ENCODE data around the gene C16orf74. TPM values are rescaled to one million over a fixed set of nuclear protein-coding genes. Genes with fewer than 3 reads are reported as not detected.

C16orf74 gene
- total and polyA plus RNA-seq, 2 of the 13 experiments (the other 11 are each of a cell fraction or from before 2014, with no cell fraction given) = 0.13 to 0.29 TPM

- TF ChIP-seq, protein P1, sequence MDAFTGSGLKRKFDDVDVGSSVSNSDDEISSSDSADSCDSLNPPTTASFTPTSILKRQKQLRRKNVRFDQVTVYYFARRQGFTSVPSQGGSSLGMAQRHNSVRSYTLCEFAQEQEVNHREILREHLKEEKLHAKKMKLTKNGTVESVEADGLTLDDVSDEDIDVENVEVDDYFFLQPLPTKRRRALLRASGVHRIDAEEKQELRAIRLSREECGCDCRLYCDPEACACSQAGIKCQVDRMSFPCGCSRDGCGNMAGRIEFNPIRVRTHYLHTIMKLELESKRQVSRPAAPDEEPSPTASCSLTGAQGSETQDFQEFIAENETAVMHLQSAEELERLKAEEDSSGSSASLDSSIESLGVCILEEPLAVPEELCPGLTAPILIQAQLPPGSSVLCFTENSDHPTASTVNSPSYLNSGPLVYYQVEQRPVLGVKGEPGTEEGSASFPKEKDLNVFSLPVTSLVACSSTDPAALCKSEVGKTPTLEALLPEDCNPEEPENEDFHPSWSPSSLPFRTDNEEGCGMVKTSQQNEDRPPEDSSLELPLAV (CRISPR knock-in tag; conservative IDR thresholded peaks at IDR 0.05; ENCODE audit: low read depth) = no peak
- TF ChIP-seq HNF4A (CRISPR knock-in tag; IDR thresholded peaks at IDR 0.05) (peak; percentile 26; the same call in 1 of the 2 replicates), ZBTB33 (CRISPR knock-in tag; IDR thresholded peaks at IDR 0.05) (no peak), JUND (CRISPR knock-in tag; IDR thresholded peaks at IDR 0.05) (no peak), ZNF678 (CRISPR knock-in tag; IDR thresholded peaks at IDR 0.05) (0 out of 2 replicates have a peak, but pooled peaks have one; percentile 32), ZNF790 (CRISPR knock-in tag; IDR thresholded peaks at IDR 0.05; ENCODE audit: borderline replicate concordance) (peak; percentile 63; the same call in 1 of the 2 replicates), ZNF367 (CRISPR knock-in tag; IDR thresholded peaks at IDR 0.05; ENCODE audit: borderline replicate concordance) (no peak; the same call in 1 of the 2 replicates), ZNF558 (CRISPR knock-in tag; IDR thresholded peaks at IDR 0.05; ENCODE audit: borderline replicate concordance) (0 out of 2 replicates have a peak, but pooled peaks have one; percentile 52), ZNF251 (CRISPR knock-in tag; IDR thresholded peaks at IDR 0.05) (no peak), ZNF501 (CRISPR knock-in tag; IDR thresholded peaks at IDR 0.05) (peak; percentile 96), ZNF547 (CRISPR knock-in tag; IDR thresholded peaks at IDR 0.05) (peak; percentile 94), ZBTB20 (CRISPR knock-in tag; IDR thresholded peaks at IDR 0.05; ENCODE audit: borderline replicate concordance, low read depth) (peak; percentile 57; the same call in 1 of the 2 replicates), ZSCAN25 (CRISPR knock-in tag; IDR thresholded peaks at IDR 0.05) (peak; percentile 77; the same call in 1 of the 2 replicates), IKZF4 (CRISPR knock-in tag; IDR thresholded peaks at IDR 0.05; ENCODE audit: borderline replicate concordance, low read depth, not compliant biosample characterization) (peak; percentile 20), GMEB2 (CRISPR knock-in tag; IDR thresholded peaks at IDR 0.05; ENCODE audit: low read depth) (0 out of 2 replicates have a peak, but pooled peaks have one; percentile 34)
- TF ChIP-seq, protein P2, sequence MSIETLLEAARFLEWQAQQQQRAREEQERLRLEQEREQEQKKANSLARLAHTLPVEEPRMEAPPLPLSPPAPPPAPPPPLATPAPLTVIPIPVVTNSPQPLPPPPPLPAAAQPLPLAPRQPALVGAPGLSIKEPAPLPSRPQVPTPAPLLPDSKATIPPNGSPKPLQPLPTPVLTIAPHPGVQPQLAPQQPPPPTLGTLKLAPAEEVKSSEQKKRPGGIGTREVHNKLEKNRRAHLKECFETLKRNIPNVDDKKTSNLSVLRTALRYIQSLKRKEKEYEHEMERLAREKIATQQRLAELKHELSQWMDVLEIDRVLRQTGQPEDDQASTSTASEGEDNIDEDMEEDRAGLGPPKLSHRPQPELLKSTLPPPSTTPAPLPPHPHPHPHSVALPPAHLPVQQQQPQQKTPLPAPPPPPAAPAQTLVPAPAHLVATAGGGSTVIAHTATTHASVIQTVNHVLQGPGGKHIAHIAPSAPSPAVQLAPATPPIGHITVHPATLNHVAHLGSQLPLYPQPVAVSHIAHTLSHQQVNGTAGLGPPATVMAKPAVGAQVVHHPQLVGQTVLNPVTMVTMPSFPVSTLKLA (IDR thresholded peaks at IDR 0.05) = no peak
- TF ChIP-seq, protein P3, sequence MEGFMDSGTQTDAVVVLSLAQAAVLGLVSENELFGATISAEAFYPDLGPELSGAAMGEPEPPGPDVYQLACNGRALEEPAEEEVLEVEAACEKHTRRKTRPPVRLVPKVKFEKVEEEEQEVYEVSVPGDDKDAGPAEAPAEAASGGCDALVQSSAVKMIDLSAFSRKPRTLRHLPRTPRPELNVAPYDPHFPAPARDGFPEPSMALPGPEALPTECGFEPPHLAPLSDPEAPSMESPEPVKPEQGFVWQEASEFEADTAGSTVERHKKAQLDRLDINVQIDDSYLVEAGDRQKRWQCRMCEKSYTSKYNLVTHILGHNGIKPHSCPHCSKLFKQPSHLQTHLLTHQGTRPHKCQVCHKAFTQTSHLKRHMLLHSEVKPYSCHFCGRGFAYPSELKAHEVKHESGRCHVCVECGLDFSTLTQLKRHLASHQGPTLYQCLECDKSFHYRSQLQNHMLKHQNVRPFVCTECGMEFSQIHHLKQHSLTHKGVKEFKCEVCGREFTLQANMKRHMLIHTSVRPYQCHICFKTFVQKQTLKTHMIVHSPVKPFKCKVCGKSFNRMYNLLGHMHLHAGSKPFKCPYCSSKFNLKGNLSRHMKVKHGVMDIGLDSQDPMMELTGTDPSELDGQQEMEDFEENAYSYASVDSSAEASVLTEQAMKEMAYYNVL (CRISPR knock-in tag; IDR thresholded peaks at IDR 0.05; ENCODE audit: borderline replicate concordance) = no peak
Measured at GRCh38 chr16:85799497-85800320, 48.8 kb upstream of the C16orf74 start, which contains the start of the genes COX4I1 and EMC8 (continued).
